Cardiac muscle cell (in vitro differentiated cells and primary cell): Measurements from ENCODE around the gene CTIF. TPM values are rescaled to one million over a fixed set of nuclear protein-coding genes. Genes with fewer than 3 reads are reported as not detected.

Experiments
- DNase-seq, 2 donors: peaks; one replicate each; pipeline versions ENCODE4 v3.0.0 to v3.0.0-alpha.2; 2010 to 2017; ENCODE audit warnings: low read depth in 1 of 2, low spot score in 1 of 2
- H3K27ac ChIP-seq: fragments of 200-600 bp; sonication (generic); 2 replicates; pipeline ENCODE4 v1.5.1; 2016
- H3K27me3 ChIP-seq: fragments of 200-600 bp; sonication (generic); 2 replicates; pipeline ENCODE4 v1.6.0; 2016; ENCODE audit warnings: control low read depth
- H3K36me3 ChIP-seq: fragments of 200-600 bp; sonication (generic); 2 replicates; pipeline ENCODE4 v1.5.1; 2016; ENCODE audit warnings: control low read depth
- H3K4me1 ChIP-seq: fragments of 200-600 bp; sonication (generic); 2 replicates; pipeline ENCODE4 v1.8.1; 2017; ENCODE audit warnings: low read depth, mild to moderate bottlenecking, mixed run types
- H3K4me3 ChIP-seq: fragments of 200-600 bp; sonication (generic); 2 replicates; pipeline ENCODE4 v1.5.1; 2016; ENCODE audit warnings: mild to moderate bottlenecking
- H3K9me3 ChIP-seq: fragments of 200-600 bp; sonication (generic); 2 replicates; pipeline ENCODE4 v1.5.1; 2017; ENCODE audit warnings: low read depth, mild to moderate bottlenecking, control low read depth
- CTCF ChIP-seq: IDR thresholded peaks from 2 replicates; pipeline ENCODE4 v1.5.1; 2012; ENCODE audit warnings: low read depth, mild to moderate bottlenecking, low read length
- polyA plus RNA-seq: library from polyadenylated mRNA; unstranded; fragments of >200 nt; fragmentation: Nextera tagmentation; extraction: Ambion mirVana; gene quantifications from 2 replicates; pipeline ENCODE4 v1.2.1, GENCODE V29; 2016
- total RNA-seq: library from RNA; depleted of rRNA; stranded (reverse); fragments of >200 nt; gene quantifications from 2 replicates; pipeline ENCODE4 v1.2.3, GENCODE V29; 2016

Gene CTIF
- total and polyA plus RNA-seq, 2 experiments from 2014 or later, result 16.5 to 22.0 TPM

GRCh38 chr18:48706731-48707130 is 167.9 kb downstream of the CTIF start:
- Histone ChIP-seq H3K27me3 (no peaks in the 10 kb centered on the region), H3K36me3 (no peaks in the 10 kb centered on the region), H3K9me3 (no peaks in the 10 kb centered on the region), H3K27ac (no peak overlapping the region), H3K4me1 (no peaks in the 10 kb centered on the region), H3K4me3 (no peak overlapping the region)
- DNase-seq, result peak in 1 of 2 donors; percentile 14
- no peak for TF ChIP-seq CTCF

GRCh38 chr18:48707636-48708296 is 168.9 kb downstream of the CTIF start:
- H3K4me1 ChIP-seq, result peaks cover 4% of the 10 kb centered on the region
- H3K27ac ChIP-seq, result no peak overlapping the region

GRCh38 chr18:48708807-48709206 is 170.0 kb downstream of the CTIF start:
- Histone ChIP-seq H3K27ac (no peak overlapping the region), H3K4me3 (no peak overlapping the region), H3K9me3 (no peaks in the 10 kb centered on the region), H3K27me3 (no peaks in the 10 kb centered on the region), H3K4me1 (peaks cover 4% of the 10 kb centered on the region), H3K36me3 (no peaks in the 10 kb centered on the region)
- DNase-seq, result no peak
- no peak for TF ChIP-seq CTCF

More at GRCh38 chr18:48707636-48708296, 168.9 kb downstream of the CTIF start:
- TF ChIP-seq CTCF, result no peak
- H3K27me3 ChIP-seq, result no peaks in the 10 kb centered on the region
- H3K36me3 ChIP-seq, result no peaks in the 10 kb centered on the region
- H3K4me3 ChIP-seq, result no peak overlapping the region
- peak in 1 of 2 donors; percentile 54 for DNase-seq
- H3K9me3 ChIP-seq, result no peaks in the 10 kb centered on the region

GRCh38 chr18:48709371-48710062 is 170.7 kb downstream of the CTIF start:
- DNase-seq, result no peak
- Histone ChIP-seq H3K27ac (no peak overlapping the region), H3K4me1 (peaks cover 9% of the 10 kb centered on the region), H3K9me3 (no peaks in the 10 kb centered on the region), H3K27me3 (no peaks in the 10 kb centered on the region), H3K36me3 (no peaks in the 10 kb centered on the region), H3K4me3 (no peak overlapping the region)
- no peak for TF ChIP-seq CTCF

- no peaks in the 10 kb centered on the region for H3K27me3 ChIP-seq
- TF ChIP-seq CTCF, result peak; percentile 60
- no peaks in the 10 kb centered on the region for H3K9me3 ChIP-seq
- no peak overlapping the region for H3K4me3 ChIP-seq
- no peaks in the 10 kb centered on the region for H3K36me3 ChIP-seq
- peaks cover 26% of the 10 kb centered on the region for H3K4me1 ChIP-seq
- H3K27ac ChIP-seq, result no peak overlapping the region
- peak; percentile 55 to 64 for DNase-seq
Observed at GRCh38 chr18:48711651-48712486, 173.0 kb downstream of the CTIF start.
